ENCODE data around the gene COL5A2.

DNA sequence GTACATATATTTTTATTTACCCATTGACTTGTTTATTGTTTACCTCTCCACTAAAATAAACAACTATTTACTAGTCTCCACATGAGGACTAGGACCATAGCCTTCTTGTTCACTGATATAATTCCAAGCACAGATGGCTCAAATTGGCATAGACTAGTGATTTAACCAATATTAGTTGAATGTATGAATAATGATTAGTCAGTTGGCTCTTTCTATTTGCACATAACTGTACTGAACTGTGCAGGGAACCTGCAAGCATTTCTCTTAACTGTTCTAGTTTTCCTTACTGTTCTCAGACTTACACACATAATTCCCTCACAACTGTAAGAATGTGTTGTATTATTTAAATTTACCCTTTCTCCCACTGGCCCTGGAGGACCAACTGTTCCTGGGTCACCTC, 113.5 kb downstream of the COL5A2 start:
- no peak for TF ChIP-seq HDAC2 (IDR thresholded peaks at IDR 0.05)
- no peak for TF ChIP-seq CREB1 (IDR thresholded peaks at IDR 0.05; ENCODE audit: low read depth)
- TF ChIP-seq JUND (IDR thresholded peaks at IDR 0.05; ENCODE audit: low read depth, low read length), result no peak
- no peak for TF ChIP-seq RAD21 (IDR thresholded peaks at IDR 0.05; ENCODE audit: insufficient read depth, low read depth, low read length)
- no peak for TF ChIP-seq MTA3 (IDR thresholded peaks at IDR 0.05; ENCODE audit: borderline replicate concordance, low read length)

Measured in GM12878 (cell line).